Esophagus muscularis mucosa (tissue), 4 donors: Measurements from ENCODE around the gene MEX3A. TPM values are rescaled to one million over a fixed set of nuclear protein-coding genes. Genes with fewer than 3 reads are reported as not detected.

Experiments used
- DNase-seq: peaks from one replicate; pipeline ENCODE4 v3.0.0-alpha.2; 2017; ENCODE audit errors: extremely low spot score
- H3K27ac ChIP-seq, 4 donors: fragments of 200-600 bp; sonication (generic); replicated peaks in 1 of 4; 1 replicate in 3 of 4; 2 replicates in 1 of 4; pipeline ENCODE4 v1.5.1; 2016 to 2019; ENCODE audit warnings: mild to moderate bottlenecking in 1 of 4
- H3K27me3 ChIP-seq, 4 donors: fragments of 200-600 bp; sonication (generic); one replicate each; pipeline versions ENCODE4 v1.5.1 to v1.6.0; 2016 to 2019
- H3K36me3 ChIP-seq, 4 donors: fragments of 200-600 bp; sonication (generic); one replicate each; pipeline ENCODE4 v1.5.1; 2016 to 2019
- H3K4me1 ChIP-seq, 4 donors: fragments of 200-600 bp; sonication (generic); one replicate each; pipeline ENCODE4 v1.5.1; 2016 to 2019
- H3K4me3 ChIP-seq, 4 donors: fragments of 200-600 bp; sonication (generic); 1 replicate in 2 of 4; 2 replicates in 2 of 4; pipeline ENCODE4 v1.5.1; 2016 to 2019; ENCODE audit warnings: mild to moderate bottlenecking in 4 of 4, moderate library complexity in 1 of 4
- H3K9me3 ChIP-seq, 4 donors: fragments of 200-600 bp; sonication (generic); 1 replicate in 3 of 4; 2 replicates in 1 of 4; pipeline ENCODE4 v1.5.1; 2016 to 2019
- CTCF ChIP-seq, 3 experiments: fragments of 200-600 bp in 2 of 3; fragments of 450-650 bp in 1 of 3; sonication (generic) in 2 of 3; IDR thresholded peaks; one replicate each; pipeline ENCODE4 v1.5.1; 2017 to 2019; ENCODE audit warnings: antibody characterized with exemption in 3 of 3, mild to moderate bottlenecking in 2 of 3, moderate library complexity in 1 of 3
- EP300 ChIP-seq: sonication (generic); formaldehyde crosslinking; IDR thresholded peaks from one replicate; pipeline ENCODE4 v1.6.1; 2017; ENCODE audit warnings: antibody characterized with exemption
- POLR2A ChIP-seq: fragments of 450-650 bp; IDR thresholded peaks from one replicate; pipeline ENCODE4 v1.6.1; 2017; ENCODE audit warnings: antibody characterized with exemption, moderate library complexity, mild to moderate bottlenecking, low read depth
- POLR2AphosphoS5 ChIP-seq, 2 donors: sonication (generic); formaldehyde crosslinking; IDR thresholded peaks; one replicate each; pipeline ENCODE4 v1.6.1; 2017; ENCODE audit warnings: antibody characterized with exemption in 2 of 2
- WGBS: methylation state at CpG from one replicate; pipeline ENCODE4 v1.1.5; 2018; 5-methylcytosine and 5-hydroxymethylcytosine counted together
- intact Hi-C: fragments of 100-400 bp; cut with DNase I; formaldehyde crosslinking; loops from one replicate; pipeline ENCODE4 v1.15.1; 2023
- total RNA-seq, 4 donors: library from RNA; depleted of rRNA; stranded (reverse); fragments of >200 nt; gene quantifications; one replicate each; pipeline versions ENCODE4 v1.1.0 to v1.2.1, GENCODE V29; 2016

Gene MEX3A
- total RNA-seq, 4 donors from 2014 or later: under 0.01 to 1.6 (median 0.66) TPM

DNA sequence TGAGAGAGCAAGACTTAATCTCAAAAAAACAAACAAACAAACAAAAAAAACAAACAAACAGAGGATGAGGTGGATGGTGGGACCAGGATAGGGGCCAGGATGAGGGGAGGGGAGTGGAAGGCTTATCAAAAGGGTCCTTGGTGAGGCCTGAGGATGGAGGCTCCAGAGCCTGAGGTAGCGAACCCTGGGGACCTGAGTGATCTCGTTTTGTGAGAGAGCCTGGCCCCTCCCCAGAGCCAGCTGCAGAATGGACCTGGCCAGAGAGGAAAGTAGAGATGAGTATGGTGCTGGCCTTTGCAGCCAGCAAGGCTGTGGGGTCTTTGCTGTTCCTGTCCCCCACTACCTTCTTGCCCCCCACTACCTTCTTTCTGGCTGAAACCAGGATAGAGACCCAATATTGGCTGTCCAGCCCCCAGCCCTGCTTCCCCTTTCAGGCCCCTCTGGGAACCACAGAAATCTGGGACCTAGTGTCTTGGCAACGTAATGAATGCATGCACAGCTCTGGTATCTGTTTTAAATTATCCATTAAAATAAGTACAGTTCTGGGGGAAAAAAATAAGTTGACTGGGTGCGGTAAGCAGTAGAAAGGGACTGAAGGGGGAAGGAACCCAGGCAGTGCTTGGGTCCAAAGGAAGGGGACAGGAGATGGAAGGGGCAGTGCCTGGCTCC, 31.2 kb upstream of the MEX3A start:
- peaks cover 32 to 67% (median 64%) of the 10 kb centered on the region in 4 donors for H3K4me1 ChIP-seq
- H3K36me3 ChIP-seq: peaks cover 0 to 6% (median 0%) of the 10 kb centered on the region in 4 donors
- peak overlapping the region; percentile 92 to 100 (median 96) for H3K27ac ChIP-seq
- no peak for DNase-seq
- TF ChIP-seq CTCF (IDR thresholded peaks at IDR 0.05): no peak
- no peak for TF ChIP-seq POLR2AphosphoS5 (IDR thresholded peaks at IDR 0.05)
- no peak for TF ChIP-seq POLR2A
- no peak for TF ChIP-seq EP300
- intact Hi-C loops: no loop called here
- H3K27me3 ChIP-seq: no peaks in the 10 kb centered on the region
- no peaks in the 10 kb centered on the region for H3K9me3 ChIP-seq
- peak overlapping the region in 1 of 4 donors; percentile 89 for H3K4me3 ChIP-seq
- 44% methylated on average over 4 of the region's 4 CpGs for WGBS

GRCh38 chr1:156112276-156113137, 30.2 kb upstream of the MEX3A start:
- intact Hi-C loops: no loop called here
- Histone ChIP-seq H3K27ac (peak overlapping the region; percentile 92 to 100 (median 96)), H3K36me3 (peaks cover 0 to 6% (median 0%) of the 10 kb centered on the region in 4 donors), H3K4me3 (no peak overlapping the region), H3K27me3 (no peaks in the 10 kb centered on the region), H3K9me3 (no peaks in the 10 kb centered on the region), H3K4me1 (peaks cover 29 to 64% (median 61%) of the 10 kb centered on the region in 4 donors)
- DNase-seq: no peak
- 56% methylated on average over 6 of the region's 10 CpGs for WGBS
- TF ChIP-seq POLR2AphosphoS5 (IDR thresholded peaks at IDR 0.05) (peak; percentile 24 to 38), EP300 (no peak), CTCF (IDR thresholded peaks at IDR 0.05) (no peak), POLR2A (no peak)

DNA sequence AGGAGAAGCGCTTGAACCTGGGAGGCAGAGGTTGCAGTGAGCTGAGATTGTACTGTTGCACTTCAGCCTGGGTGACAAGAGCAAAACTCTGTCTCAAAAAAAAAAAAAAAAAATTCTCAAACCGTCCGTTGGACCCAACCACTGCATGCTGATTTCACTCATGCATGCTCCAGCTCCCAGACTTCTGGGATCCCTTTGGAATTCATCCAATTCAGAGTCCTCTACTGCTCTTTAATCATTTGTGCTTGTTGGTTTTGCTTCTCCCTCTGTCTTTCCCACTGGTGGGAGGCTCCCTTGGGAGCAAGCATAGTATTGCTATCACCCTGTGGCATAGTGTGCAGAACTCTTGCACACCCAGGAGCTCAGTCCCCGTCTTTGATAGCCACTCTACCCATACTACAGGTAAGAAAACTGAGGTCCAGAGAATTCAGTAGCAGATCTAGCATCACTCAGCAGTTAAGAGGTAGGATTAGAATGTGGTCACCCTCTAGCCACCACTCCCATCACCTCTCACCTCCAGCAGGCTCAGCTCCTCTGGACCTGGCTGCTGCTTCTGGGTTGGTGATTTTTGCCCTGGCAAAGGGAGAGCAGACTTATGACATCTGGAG, 29.2 kb upstream of the MEX3A start:
- Histone ChIP-seq H3K27me3 (no peaks in the 10 kb centered on the region), H3K9me3 (no peaks in the 10 kb centered on the region), H3K4me1 (peaks cover 31 to 64% (median 60%) of the 10 kb centered on the region in 4 donors), H3K4me3 (no peak overlapping the region), H3K27ac (peak overlapping the region; percentile 92 to 100 (median 96)), H3K36me3 (peaks cover 0 to 6% (median 0%) of the 10 kb centered on the region in 4 donors)
- intact Hi-C loops: no loop called here
- no peak for DNase-seq
- TF ChIP-seq EP300: no peak
- TF ChIP-seq CTCF (IDR thresholded peaks at IDR 0.05): no peak
- no peak for TF ChIP-seq POLR2A
- no peak for TF ChIP-seq POLR2AphosphoS5 (IDR thresholded peaks at IDR 0.05)
- WGBS: 52% methylated on average over 4 of the region's 4 CpGs

- Histone ChIP-seq H3K9me3 (no peaks in the 10 kb centered on the region), H3K4me3 (no peak overlapping the region), H3K27me3 (no peaks in the 10 kb centered on the region), H3K36me3 (peaks cover 0 to 6% (median 0%) of the 10 kb centered on the region in 4 donors), H3K27ac (peak overlapping the region in 2 of 4 donors; percentile 11 to 32), H3K4me1 (peaks cover 40 to 73% (median 70%) of the 10 kb centered on the region in 4 donors)
- WGBS: 80% methylated on average over 2 of the region's 2 CpGs
- TF ChIP-seq EP300 (no peak), CTCF (IDR thresholded peaks at IDR 0.05) (no peak), POLR2A (no peak), POLR2AphosphoS5 (IDR thresholded peaks at IDR 0.05) (no peak)
- DNase-seq: no peak
- intact Hi-C loops: no loop called here
Measured at GRCh38 chr1:156110252-156110651, 28.0 kb upstream of the MEX3A start.
